ENCODE data around the gene EPS8L3.

EPS8L3 gene

GRCh38 chr1:109739738-109740614 is 23.7 kb downstream of the EPS8L3 start:
- DNase-seq (ENCODE audit: low read depth in 2 of 2): peak; percentile 66 to 78

GRCh38 chr1:109733236-109733870 is 30.4 kb downstream of the EPS8L3 start:
- DNase-seq (ENCODE audit: low read depth in 2 of 2): no peak

GRCh38 chr1:109732390-109732881 is 31.3 kb downstream of the EPS8L3 start:
- DNase-seq (ENCODE audit: low read depth in 2 of 2): no peak

- DNase-seq (ENCODE audit: low read depth in 2 of 2): no peak
These were observed 33.1 kb downstream of the EPS8L3 start for GRCh38 chr1:109730666-109731065.

- DNase-seq (ENCODE audit: low read depth in 2 of 2): no peak
These were observed 34.9 kb downstream of the EPS8L3 start for GRCh38 chr1:109728870-109729269.

GRCh38 chr1:109726728-109727373 is 36.9 kb downstream of the EPS8L3 start:
- no peak for DNase-seq (ENCODE audit: low read depth in 2 of 2)

GRCh38 chr1:109726007-109726406 is 37.7 kb downstream of the EPS8L3 start:
- DNase-seq (ENCODE audit: low read depth in 2 of 2): no peak

GRCh38 chr1:109725510-109725909 is 38.2 kb downstream of the EPS8L3 start:
- no peak for DNase-seq (ENCODE audit: low read depth in 2 of 2)

- no peak for DNase-seq (ENCODE audit: low read depth in 2 of 2)
These were observed 38.8 kb downstream of the EPS8L3 start for GRCh38 chr1:109724933-109725332.

GRCh38 chr1:109722908-109723691 is 40.6 kb downstream of the EPS8L3 start:
- DNase-seq (ENCODE audit: low read depth in 2 of 2): no peak

GRCh38 chr1:109721971-109722370 is 41.8 kb downstream of the EPS8L3 start:
- DNase-seq (ENCODE audit: low read depth in 2 of 2): no peak

- no peak for DNase-seq (ENCODE audit: low read depth in 2 of 2)
These were observed 42.7 kb downstream of the EPS8L3 start for GRCh38 chr1:109721042-109721441.

GRCh38 chr1:109719337-109719837 is 44.3 kb downstream of the EPS8L3 start:
- DNase-seq (ENCODE audit: low read depth in 2 of 2): no peak

- no peak for DNase-seq (ENCODE audit: low read depth in 2 of 2)
These were observed 45.2 kb downstream of the EPS8L3 start for GRCh38 chr1:109718495-109718894.

- DNase-seq (ENCODE audit: low read depth in 2 of 2): no peak
These were observed 46.0 kb downstream of the EPS8L3 start for GRCh38 chr1:109717729-109718128.

- no peak for DNase-seq (ENCODE audit: low read depth in 2 of 2)
These were observed 47.1 kb downstream of the EPS8L3 start for GRCh38 chr1:109716570-109717090.

- DNase-seq (ENCODE audit: low read depth in 2 of 2): no peak
These were observed 47.6 kb downstream of the EPS8L3 start for GRCh38 chr1:109716121-109716520.

GRCh38 chr1:109714661-109715372 is 48.9 kb downstream of the EPS8L3 start:
- DNase-seq (ENCODE audit: low read depth in 2 of 2): no peak

- no peak for DNase-seq (ENCODE audit: low read depth in 2 of 2)
These were observed 50.1 kb downstream of the EPS8L3 start for GRCh38 chr1:109713636-109714035.

GRCh38 chr1:109712321-109712864 is 51.3 kb downstream of the EPS8L3 start:
- DNase-seq (ENCODE audit: low read depth in 2 of 2): no peak

Data from stimulated activated CD8-positive, alpha-beta memory T cell treated with anti-CD3 and anti-CD28 coated beads, Interleukin-7, amount 100 ng/mL, for 4 hours (primary cell).